GM19193 (cell line): ENCODE measurements around the gene IFNGR1.
A peak's percentile ranks its signal among the peaks of the same experiment; 100 is the strongest.

Experiments used
- POLR2A ChIP-seq: IDR thresholded peaks from 4 replicates; pipeline ENCODE4 v1.6.1; 2011; ENCODE audit not compliant: insufficient read depth, insufficient read length; ENCODE audit errors: extremely low read depth

Gene IFNGR1

DNA sequence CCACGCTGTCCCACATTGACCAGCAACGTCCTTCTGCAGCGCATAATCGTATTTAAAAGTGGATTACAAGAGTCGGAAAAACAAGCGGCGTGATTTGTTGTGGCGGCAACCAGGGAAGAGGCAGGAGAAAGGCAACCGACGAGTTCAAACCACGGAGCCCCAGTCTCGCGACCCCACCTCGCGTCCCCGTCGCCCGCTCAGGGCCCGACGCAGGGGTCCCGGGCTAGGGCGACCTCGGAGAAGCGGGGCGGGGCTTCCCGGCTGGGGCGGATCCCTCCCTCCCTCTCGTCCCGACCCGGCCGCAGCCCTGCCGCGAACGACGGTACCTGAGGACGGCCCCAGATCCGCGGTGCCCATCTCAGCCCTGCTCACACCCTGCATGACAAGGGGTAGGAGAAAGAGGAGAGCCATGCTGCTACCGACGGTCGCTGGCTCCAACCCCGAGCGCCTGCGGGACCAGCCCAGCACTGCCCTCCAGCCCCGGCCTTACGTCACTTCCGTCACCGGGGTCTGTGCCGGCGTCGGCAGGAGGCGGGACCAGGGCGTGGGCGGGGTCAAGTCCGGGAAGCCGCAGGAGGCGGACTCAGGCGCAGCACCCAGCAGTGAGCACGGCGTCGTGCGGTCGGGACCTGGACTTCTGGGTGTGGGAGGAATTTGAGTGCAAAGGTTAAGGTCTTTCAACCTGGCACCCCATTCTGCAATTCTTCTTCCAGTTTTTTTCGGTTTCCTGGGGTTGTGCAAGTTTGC, at the start of gene IFNGR1:
TSS of gene IFNGR1 (minus strand) at position 469 of the 747 bp plus-strand sequence. CDS start at position 411, 58 bp downstream.
- TF ChIP-seq POLR2A: peak; percentile 84

DNA sequence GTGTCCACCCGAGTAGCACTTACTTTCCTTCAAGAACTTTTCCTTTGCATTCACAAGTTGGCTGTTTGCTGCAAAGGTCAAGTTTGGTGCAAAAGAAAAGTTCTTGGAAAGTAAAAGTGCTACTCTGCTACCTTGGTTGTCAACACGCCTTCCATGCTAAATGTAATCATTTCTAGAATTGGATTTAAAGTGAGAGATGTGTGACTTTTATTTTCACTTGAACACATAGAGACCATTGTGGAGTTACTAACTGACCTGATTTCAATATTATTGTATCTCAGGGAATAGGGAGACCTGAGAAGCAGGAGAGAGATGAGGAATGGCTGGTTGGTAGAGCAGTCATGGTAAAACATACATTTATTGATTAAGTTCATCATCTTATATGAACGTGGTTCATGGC, 49.7 kb upstream of the IFNGR1 start:
- no peak for TF ChIP-seq POLR2A

DNA sequence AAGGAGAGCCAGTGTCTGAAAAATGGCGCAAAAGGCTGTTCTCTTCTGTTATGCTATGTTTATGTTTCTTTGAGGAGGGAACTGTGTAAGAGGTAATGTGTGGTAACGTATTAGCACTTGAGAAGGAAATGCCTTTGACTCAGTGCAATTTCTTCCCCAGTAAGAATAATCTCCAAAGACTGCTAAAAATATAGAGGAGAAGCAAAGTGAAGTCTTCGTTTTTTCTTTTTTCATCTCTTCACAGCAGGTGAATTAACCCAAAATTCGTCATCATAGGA, 47.1 kb upstream of the IFNGR1 start:
- TF ChIP-seq POLR2A: no peak

DNA sequence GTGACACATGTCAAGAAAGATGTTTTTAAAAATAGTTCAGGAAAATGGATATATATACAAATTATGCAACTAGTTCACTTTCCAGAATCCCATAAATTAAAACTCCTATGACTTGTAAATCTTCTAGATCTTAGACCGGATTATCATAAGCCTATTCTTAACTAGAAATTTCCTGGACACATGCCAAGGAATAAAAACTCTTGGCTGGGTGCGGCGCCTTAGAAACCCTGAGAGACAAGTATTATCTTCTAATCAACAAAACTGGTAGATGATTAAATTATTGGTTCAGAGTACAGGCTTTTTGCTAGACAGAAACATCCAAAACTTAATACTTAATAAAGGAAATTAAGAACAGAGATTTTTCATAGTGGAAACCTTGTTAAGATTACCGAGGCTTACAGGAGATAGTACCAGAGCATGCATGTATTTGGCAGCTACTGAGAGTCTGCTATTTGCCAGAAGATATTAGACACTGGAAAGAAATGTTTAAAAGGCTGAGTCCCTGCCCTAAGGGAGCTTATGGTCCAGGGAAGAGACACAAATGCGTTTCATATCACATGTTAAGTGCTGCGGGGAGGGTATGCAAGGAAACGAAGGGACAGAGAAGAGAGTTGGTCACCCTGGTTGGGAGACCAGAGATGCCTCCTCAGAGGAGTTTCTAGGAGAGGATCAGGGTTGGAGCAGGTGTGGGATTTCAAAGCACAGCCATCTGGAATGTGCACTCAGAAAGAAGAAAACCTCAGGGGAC, 46.5 kb upstream of the IFNGR1 start:
- no peak for TF ChIP-seq POLR2A

DNA sequence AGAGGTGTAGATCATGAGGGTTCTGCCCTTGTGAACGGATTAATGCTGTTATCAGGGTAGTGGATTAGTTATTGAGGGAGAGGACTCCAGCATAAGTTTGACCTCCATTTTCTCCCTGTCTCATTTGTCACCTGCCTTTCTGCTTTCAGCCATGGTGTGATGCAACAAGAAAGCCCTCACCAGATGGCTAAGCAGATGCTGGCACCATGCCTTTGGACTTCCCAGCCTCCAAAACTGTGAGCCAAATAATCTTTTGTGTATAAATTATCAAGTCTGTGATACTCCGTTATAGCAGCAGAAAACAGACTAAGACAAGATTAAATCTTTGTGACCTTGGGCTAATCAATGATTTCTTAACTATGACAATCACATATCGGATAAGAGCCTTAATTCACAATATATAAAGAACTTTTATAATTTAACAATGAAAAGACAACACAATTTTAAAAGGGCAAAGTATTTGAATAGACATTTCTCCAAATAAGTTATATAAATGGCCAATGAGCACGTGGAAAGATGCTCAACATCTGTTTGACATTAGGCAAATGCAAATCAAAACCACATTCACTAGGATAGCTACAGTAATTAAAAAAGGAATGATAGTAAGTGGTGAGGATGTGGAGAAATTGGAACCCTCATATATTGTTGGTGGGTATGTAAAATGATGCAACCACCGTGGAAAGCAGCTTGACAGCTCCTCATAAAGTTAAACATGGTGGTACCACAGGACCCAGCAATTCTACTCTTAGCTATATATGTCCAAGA, 45.3 kb upstream of the IFNGR1 start:
- no peak for TF ChIP-seq POLR2A

DNA sequence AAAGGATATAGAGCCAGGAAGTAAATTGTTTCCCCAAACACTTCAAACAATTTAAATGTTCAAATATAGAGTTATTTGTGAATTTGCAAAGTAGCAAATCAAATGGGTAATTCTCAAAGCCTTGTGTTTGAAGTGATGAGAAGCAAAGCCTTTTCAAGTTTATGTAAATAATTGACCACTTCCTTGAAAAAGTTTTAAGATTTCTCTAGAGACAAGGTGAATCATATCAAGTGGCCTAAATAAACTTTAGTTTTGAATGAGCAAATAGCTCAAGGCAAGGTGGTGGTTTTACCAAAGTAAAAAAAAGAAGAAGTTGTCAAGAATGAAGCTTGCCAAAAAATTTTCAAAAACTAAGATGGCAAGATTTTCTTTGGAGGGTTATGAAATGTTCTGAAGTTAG, 42.6 kb upstream of the IFNGR1 start:
- TF ChIP-seq POLR2A: no peak

DNA sequence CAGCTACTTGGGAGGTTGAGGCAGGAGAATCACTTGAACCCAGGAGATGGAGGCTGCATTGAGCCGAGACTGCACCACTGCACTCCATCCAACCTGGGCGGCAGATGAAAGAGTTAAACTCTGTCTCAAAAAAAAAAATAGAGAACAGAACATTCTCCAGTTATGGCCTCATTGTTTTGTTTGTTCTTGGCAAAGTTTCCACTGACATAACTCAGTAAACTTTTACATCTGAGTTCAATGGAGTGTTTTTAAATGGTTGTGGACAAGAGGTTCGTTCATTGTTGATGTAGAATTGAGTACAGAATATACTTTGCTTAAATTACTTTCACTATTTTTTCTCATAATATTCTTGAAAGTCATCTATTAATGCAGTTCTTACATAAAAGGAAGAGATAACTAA, 42.2 kb upstream of the IFNGR1 start:
- no peak for TF ChIP-seq POLR2A

DNA sequence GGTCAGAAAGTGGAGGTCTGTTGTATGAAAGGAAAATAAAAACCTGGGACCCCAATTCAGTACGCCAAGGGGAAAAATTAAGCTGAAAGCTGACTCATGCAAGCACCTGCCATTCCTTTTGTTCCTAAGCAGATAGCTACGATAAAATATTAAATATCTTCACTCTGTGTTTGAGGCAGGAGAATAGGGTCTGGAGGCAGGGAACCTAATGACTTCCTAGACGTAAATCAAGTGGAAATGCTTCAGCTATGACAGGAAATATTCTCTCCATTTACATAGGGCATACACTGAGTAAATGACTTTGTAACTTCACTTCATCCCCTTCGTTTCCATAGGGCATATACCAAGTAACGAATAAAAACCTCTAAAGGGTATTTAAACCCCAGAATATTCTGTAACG, 41.0 kb upstream of the IFNGR1 start:
- no peak for TF ChIP-seq POLR2A

DNA sequence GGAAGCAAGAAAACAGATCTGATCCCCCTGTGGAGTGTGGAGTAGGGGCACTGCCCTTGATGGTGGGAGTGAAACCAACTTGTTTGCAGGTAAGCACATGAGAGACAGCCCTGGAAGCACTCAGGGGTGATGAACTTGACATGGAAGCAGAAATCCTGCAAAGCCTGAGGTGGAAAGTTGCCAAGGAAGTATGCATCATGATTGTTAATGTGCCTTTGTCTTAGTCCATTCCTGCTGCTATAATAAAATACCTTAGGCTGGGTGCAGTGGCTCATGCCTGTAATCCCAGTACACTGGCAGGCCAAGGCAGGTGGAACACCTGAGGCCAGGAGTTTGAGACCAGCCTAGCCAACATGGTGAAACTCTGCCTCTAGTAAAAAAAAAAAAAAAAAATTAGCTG, 40.2 kb upstream of the IFNGR1 start:
- TF ChIP-seq POLR2A: no peak

DNA sequence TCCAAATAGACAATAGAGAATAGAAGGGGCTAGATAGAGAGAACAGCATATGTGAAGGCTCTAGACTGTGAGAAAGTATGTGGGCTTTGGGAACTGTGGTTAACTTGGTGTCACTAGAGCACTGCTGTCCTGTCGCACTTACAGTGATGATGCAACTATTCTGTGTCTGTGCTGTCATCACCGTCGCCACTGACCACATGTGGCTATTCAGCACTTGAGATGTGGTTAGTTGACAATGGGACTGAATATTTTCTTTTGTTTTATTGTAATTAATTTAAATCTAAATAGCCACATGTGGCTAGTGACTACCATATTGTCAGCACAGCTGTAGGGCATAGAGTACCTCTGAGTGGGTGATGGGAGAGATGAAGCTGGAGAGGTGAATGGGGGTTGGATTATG, 39.0 kb upstream of the IFNGR1 start:
- no peak for TF ChIP-seq POLR2A

DNA sequence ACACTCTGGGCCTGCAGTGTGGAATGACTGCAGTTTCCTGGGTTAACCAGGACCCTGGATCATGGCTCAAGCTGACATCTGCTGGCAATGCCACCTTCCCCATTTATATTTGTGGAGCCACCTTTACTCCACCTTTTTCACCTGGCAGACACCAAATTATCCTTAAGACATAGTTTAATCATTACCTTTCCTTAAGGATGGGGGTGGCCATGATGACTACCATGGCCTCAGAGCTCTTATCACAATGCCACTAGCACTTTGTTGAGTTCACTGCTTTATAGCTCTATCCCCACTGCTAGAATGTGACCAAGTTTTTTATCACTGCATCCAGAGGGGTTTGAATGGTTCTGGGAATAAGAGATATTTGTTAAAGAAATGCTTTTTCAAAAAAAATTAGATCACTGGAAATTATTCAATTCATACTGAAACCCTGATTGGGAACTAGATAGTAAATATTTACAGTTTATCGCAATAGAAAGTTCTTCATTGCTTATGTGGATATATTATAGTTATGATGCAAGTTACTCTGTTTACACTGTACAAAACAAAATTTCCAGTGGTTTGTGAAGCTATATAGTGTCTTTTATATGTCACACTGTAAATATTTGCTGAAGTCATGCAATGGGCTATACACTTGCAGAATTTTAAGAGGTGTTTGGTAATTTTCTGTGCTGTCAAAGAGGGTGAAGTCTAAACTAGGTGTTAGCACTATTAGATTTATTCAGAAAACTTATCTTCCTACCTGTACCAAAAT, 37.3 kb upstream of the IFNGR1 start:
- TF ChIP-seq POLR2A: no peak

DNA sequence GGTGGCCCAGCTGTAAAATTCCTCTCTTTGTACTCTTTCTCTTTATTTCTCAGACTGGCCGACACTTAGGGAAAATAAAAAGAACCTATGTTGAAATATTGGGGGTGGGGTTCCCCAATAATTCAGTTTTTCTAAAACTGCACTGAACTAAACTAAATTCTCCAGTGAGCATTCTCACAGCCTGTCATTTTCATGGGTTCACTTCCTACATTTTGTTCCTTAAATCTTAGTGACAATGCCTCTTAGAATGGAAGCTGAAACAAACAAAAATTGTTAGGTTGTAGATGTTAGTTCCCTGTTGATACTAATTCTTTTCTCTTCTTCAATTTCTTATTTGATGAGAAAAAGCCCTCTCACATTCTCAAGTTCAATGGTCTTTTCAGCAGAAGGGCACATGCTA, 35.8 kb upstream of the IFNGR1 start:
- no peak for TF ChIP-seq POLR2A

DNA sequence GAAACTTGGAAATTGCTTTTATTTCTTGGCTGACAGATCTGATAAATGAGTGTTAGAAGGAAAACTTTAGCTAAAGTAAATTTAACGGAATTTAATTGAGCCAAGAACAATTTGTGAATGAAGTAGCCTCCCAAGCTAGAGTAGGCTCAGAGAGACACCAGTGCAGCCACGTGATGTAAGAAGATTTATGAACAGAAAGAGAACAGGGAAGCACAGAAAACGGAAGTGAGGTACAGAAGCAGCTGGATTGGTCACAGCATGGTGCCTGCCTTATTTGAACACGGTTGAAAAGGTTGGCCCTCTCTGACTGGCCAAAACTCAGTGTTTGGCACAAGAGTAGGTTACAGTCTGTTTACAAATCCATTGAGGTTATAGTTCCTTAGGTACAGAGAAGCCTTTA, 29.5 kb upstream of the IFNGR1 start:
- no peak for TF ChIP-seq POLR2A

DNA sequence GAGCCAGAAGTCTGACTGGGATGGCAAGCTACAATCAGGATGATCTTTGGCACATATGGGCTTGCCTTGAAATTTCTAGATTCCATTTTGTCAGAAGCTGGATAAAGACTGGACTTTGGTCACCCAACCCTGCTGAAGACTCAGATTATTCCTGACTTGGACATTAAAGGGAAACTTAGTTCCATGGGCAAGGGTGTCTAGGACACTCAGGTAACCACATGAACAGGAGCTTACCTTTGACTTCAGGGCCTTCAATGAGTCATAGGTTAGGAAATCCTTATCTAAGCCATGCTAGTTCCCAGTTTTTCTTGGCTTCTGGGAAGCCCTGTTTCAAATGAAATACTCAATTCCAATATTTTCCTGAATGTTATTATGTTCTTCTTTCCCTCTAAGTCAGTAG, 28.5 kb upstream of the IFNGR1 start:
- no peak for TF ChIP-seq POLR2A

DNA sequence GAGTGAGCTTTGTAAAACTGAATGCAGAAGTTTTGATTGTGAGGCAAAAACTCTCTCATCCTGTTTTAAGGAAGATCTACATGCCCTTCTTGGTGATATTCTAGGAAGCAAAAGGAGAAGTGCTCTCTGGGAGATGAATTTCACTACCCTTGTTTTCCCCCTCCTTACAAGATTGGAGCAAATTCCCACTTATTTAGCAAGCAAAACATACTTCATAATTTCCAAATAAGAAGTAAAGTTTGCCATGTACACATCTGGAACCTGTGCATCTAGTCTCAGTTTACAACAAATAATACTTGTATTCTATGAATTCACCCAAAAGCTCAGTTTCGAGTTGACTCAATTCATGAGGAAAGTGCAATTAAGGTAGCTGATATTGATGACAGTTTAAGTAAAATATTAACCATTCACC, 27.6 kb upstream of the IFNGR1 start:
- no peak for TF ChIP-seq POLR2A
